Keratinocyte (primary cell): ENCODE data around the gene SBNO2. TPM values are rescaled to one million over a fixed set of nuclear protein-coding genes. Genes with fewer than 3 reads are reported as not detected.

Experiments used
- DNase-seq: peaks from one replicate; pipeline ENCODE4 v3.0.0-alpha.2; 2011; ENCODE audit warnings: low read depth, missing footprints, low spot score
- FAIRE-seq: peaks from 2 replicates; lab custom pipeline; 2011; peaks lifted over from hg19 to GRCh38; lab: Jason Lieb, UNC
- H2AFZ ChIP-seq: 2 replicates; pipeline ENCODE4 v1.6.0; 2012; ENCODE audit warnings: low read length, control low read depth, inconsistent platforms; ENCODE audit not compliant: control insufficient read depth
- H3K27ac ChIP-seq: 2 replicates; pipeline ENCODE4 v1.5.1; 2011; ENCODE audit warnings: low read length; ENCODE audit not compliant: control insufficient read depth, insufficient read depth
- H3K27me3 ChIP-seq: 3 replicates; pipeline ENCODE4 v1.6.0; 2011; ENCODE audit warnings: low read length; ENCODE audit not compliant: control insufficient read depth, insufficient read depth; ENCODE audit errors: extremely low read depth
- H3K36me3 ChIP-seq, 2 experiments: 2 replicates in 1 of 2; 3 replicates in 1 of 2; pipeline ENCODE4 v1.5.1; 2011; ENCODE audit warnings: low read length in 2 of 2, mild to moderate bottlenecking in 1 of 2; ENCODE audit not compliant: control insufficient read depth in 2 of 2, insufficient read depth in 2 of 2; ENCODE audit errors: extremely low read depth in 1 of 2
- H3K4me1 ChIP-seq: 3 replicates; pipeline ENCODE4 v1.5.1; 2011; ENCODE audit warnings: low read length; ENCODE audit not compliant: control insufficient read depth, insufficient read depth; ENCODE audit errors: extremely low read depth
- H3K4me2 ChIP-seq: 3 replicates; pipeline ENCODE4 v1.6.0; 2011; ENCODE audit warnings: low read depth, low read length; ENCODE audit not compliant: control insufficient read depth, insufficient read depth; ENCODE audit errors: extremely low read depth
- H3K4me3 ChIP-seq, 3 experiments: fragments of 200-600 bp in 1 of 3; sonication (generic) in 1 of 3; 2 replicates in 2 of 3; 3 replicates in 1 of 3; pipeline ENCODE4 v1.5.1; 2011 to 2016; ENCODE audit warnings: low read length in 3 of 3, mild to moderate bottlenecking in 3 of 3, control low read depth in 2 of 3, inconsistent platforms in 1 of 3, low read depth in 1 of 3, mixed read lengths in 1 of 3, mixed run types in 1 of 3, moderate library complexity in 1 of 3; ENCODE audit not compliant: control insufficient read depth in 2 of 3, insufficient read depth in 2 of 3; ENCODE audit errors: extremely low read depth in 1 of 3
- H3K79me2 ChIP-seq: 2 replicates; pipeline ENCODE4 v1.6.0; 2012; ENCODE audit warnings: low read length; ENCODE audit not compliant: control insufficient read depth, insufficient read depth
- H3K9ac ChIP-seq: 3 replicates; pipeline ENCODE4 v1.6.0; 2011; ENCODE audit warnings: low read length; ENCODE audit not compliant: control insufficient read depth, insufficient read depth; ENCODE audit errors: extremely low read depth
- H3K9me1 ChIP-seq: 3 replicates; pipeline ENCODE4 v1.6.0; 2011; ENCODE audit warnings: low read length; ENCODE audit not compliant: control insufficient read depth, insufficient read depth; ENCODE audit errors: extremely low read depth
- H3K9me3 ChIP-seq: 2 replicates; pipeline ENCODE4 v1.5.1; 2012; ENCODE audit warnings: low read depth, low read length; ENCODE audit not compliant: control insufficient read depth
- H4K20me1 ChIP-seq: 3 replicates; pipeline ENCODE4 v1.6.0; 2011; ENCODE audit warnings: low read length; ENCODE audit not compliant: control insufficient read depth, insufficient read depth; ENCODE audit errors: extremely low read depth
- EZH2 ChIP-seq: IDR thresholded peaks from one replicate; pipeline ENCODE4 v1.6.1; 2012; ENCODE audit warnings: inconsistent platforms, mild to moderate bottlenecking, low read length, moderate library complexity
- dilution Hi-C: fragments of 300-500 bp; cut with MboI; formaldehyde crosslinking; loops from one replicate; pipeline ENCODE4 v1.7.0; 2020; ENCODE audit warnings: low sequenced_read_pairs; ENCODE audit not compliant: extremely low pct_ligation_motif_present
- polyA minus RNA-seq, 3 experiments: library from RNA; depleted of rRNA, polyadenylated mRNA; stranded (reverse); fragments of >200 nt; gene quantifications; 1 replicate in 1 of 3; 2 replicates in 1 of 3; 3 replicates in 1 of 3; pipeline ENCODE4 v1.2.3, GENCODE V29; 2011
- polyA plus RNA-seq, 5 experiments: library from polyadenylated mRNA; depleted of rRNA in 3 of 5; stranded (reverse) in 3 of 5; stranded (forward) in 1 of 5; unstranded in 1 of 5; fragments of >200 nt; gene quantifications; 1 replicate in 1 of 5; 2 replicates in 3 of 5; 3 replicates in 1 of 5; pipeline versions ENCODE4 v1.2.1 to v1.2.3, GENCODE V29; 2011 to 2012; ENCODE audit warnings: missing spikeins in 2 of 5, low read depth in 1 of 5, low replicate concordance in 1 of 5
- TF ChIP-seq, protein P1 (sequence below), 3 experiments: IDR thresholded peaks in 1 of 3; conservative IDR thresholded peaks in 1 of 3; optimal IDR thresholded peaks in 1 of 3; 2 replicates in 2 of 3; 3 replicates in 1 of 3; pipeline versions ENCODE3 to v1.5.1; 2011; ENCODE audit warnings: low read length in 3 of 3, mild to moderate bottlenecking in 3 of 3, moderate library complexity in 2 of 3, control low read depth in 1 of 3, inconsistent platforms in 1 of 3; ENCODE audit not compliant: insufficient read depth in 2 of 3; ENCODE audit errors: extremely low read depth in 1 of 3

Gene SBNO2
- polyA plus RNA-seq = 10.9 to 19.4 TPM (median 13.1 TPM) in 3 replicates
- 12.9 TPM for polyA plus RNA-seq (2011; ENCODE audit: low read depth)
- 6.0 and 14.5 TPM in 2 replicates for polyA plus RNA-seq (2011; cell fraction: cytosol; rRNA removed)
- polyA plus RNA-seq (2011; cell fraction: nucleus; rRNA removed) = 32.2 and 48.0 TPM in 2 replicates
- 17.3 and 24.6 TPM in 2 replicates for polyA plus RNA-seq (2012; ENCODE audit: low replicate concordance)
- 14.6 to 40.2 TPM (median 23.0 TPM) in 3 replicates for polyA minus RNA-seq
- polyA minus RNA-seq (2011; cell fraction: cytosol; rRNA and poly(A)+ RNA removed) = 32.6 TPM
- 36.5 and 41.8 TPM in 2 replicates for polyA minus RNA-seq (2011; cell fraction: nucleus; rRNA and poly(A)+ RNA removed)

- Histone ChIP-seq H3K4me2 (peak within 1 kb of the TSS; percentile 93), H3K27me3 (no peaks in the 10 kb centered on the region), H3K4me1 (peaks cover 57% of the 10 kb centered on the region), H3K4me3 (peak within 1 kb of the TSS; percentile 87 to 94 (median 92)), H3K9ac (peak within 1 kb of the TSS; percentile 92), H3K9me1 (peaks cover 5% of the 10 kb centered on the region), H3K36me3 (peaks cover 2 to 7% of the 10 kb centered on the region in 2 experiments), H4K20me1 (peaks cover 16% of the 10 kb centered on the region), H3K27ac (peak within 1 kb of the TSS; percentile 82), H2AFZ (no peak within 1 kb of the TSS), H3K9me3 (no peaks in the 10 kb centered on the region), H3K79me2 (peaks cover 46% of the 10 kb centered on the region)
- TF ChIP-seq, protein P1, sequence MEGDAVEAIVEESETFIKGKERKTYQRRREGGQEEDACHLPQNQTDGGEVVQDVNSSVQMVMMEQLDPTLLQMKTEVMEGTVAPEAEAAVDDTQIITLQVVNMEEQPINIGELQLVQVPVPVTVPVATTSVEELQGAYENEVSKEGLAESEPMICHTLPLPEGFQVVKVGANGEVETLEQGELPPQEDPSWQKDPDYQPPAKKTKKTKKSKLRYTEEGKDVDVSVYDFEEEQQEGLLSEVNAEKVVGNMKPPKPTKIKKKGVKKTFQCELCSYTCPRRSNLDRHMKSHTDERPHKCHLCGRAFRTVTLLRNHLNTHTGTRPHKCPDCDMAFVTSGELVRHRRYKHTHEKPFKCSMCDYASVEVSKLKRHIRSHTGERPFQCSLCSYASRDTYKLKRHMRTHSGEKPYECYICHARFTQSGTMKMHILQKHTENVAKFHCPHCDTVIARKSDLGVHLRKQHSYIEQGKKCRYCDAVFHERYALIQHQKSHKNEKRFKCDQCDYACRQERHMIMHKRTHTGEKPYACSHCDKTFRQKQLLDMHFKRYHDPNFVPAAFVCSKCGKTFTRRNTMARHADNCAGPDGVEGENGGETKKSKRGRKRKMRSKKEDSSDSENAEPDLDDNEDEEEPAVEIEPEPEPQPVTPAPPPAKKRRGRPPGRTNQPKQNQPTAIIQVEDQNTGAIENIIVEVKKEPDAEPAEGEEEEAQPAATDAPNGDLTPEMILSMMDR (optimal IDR thresholded peaks at IDR 0.05 in 1 of 3, IDR thresholded peaks at IDR 0.05 in 1 of 3, conservative IDR thresholded peaks at IDR 0.05 in 1 of 3; ENCODE audit: extremely low read depth in 1 of 3, insufficient read depth in 2 of 3, low read length in 3 of 3) = no peak
- TF ChIP-seq EZH2 = no peak
- no peak for DNase-seq
- dilution Hi-C loops = no loop called here
- no peak for FAIRE-seq
These were observed at the start of gene SBNO2 for GRCh38 chr19:1173845-1174809. Gene SBNO2, minus strand, starts transcription at chr19:1174268. Its CDS starts 19,992 bp downstream, at chr19:1154276.

GRCh38 chr19:1223018-1223855 is 49.2 kb upstream of the SBNO2 start:
- dilution Hi-C loops = no loop called here
- TF ChIP-seq EZH2 = no peak
- TF ChIP-seq, protein P1 (optimal IDR thresholded peaks at IDR 0.05 in 1 of 3, IDR thresholded peaks at IDR 0.05 in 1 of 3, conservative IDR thresholded peaks at IDR 0.05 in 1 of 3; ENCODE audit: extremely low read depth in 1 of 3, insufficient read depth in 2 of 3, low read length in 3 of 3) = peak; percentile 46 to 77 (median 53)

More at GRCh38 chr19:1223018-1223855, 49.2 kb upstream of the SBNO2 start:
- Histone ChIP-seq H3K27me3 (no peaks in the 10 kb centered on the region), H3K36me3 (peaks cover 22 to 27% of the 10 kb centered on the region in 2 experiments), H3K4me2 (no peak overlapping the region), H3K4me1 (no peaks in the 10 kb centered on the region), H3K9me3 (no peaks in the 10 kb centered on the region), H3K9me1 (no peaks in the 10 kb centered on the region), H2AFZ (no peak overlapping the region), H3K9ac (no peak overlapping the region), H4K20me1 (peaks cover 3% of the 10 kb centered on the region), H3K79me2 (peaks cover 15% of the 10 kb centered on the region), H3K4me3 (no peak overlapping the region), H3K27ac (no peak overlapping the region)
- FAIRE-seq = no peak
- no peak for DNase-seq
